Measurements from ENCODE around the gene GRIA4.
A peak's percentile ranks its signal among the peaks of the same experiment; 100 is the strongest.

The GRIA4 gene

DNA sequence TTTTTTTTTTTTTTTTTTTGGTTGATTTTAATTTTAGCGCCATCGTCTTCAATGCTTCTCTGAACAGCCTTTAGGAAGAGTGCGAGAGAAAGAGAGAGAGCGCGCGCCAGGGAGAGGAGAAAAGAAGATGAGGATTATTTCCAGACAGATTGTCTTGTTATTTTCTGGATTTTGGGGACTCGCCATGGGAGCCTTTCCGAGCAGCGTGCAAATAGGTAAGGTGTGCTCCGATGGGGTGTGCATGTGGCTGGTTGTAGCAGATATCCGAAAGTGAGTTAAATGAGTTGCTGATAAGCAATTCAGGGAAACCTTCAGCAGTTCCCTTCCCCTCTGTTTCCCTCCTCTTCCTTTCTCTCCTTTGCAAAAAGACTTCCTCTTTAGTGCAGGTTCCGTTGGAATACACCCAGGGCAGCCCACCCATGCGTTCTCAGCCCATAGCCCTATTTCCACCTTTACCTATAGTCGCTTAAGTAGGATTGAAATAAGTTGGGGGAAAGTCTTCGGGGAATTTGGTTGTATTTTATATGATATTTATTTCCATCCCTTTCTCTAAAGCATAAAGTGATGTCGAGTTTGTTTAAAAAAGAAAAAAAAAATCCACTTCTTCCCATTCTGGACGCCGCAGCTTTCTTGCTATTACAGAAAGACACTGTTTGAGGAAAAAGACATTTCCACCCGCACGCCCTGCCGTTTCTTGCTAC lies 1.1 kb downstream of the GRIA4 start:
- TF ChIP-seq, protein P1, sequence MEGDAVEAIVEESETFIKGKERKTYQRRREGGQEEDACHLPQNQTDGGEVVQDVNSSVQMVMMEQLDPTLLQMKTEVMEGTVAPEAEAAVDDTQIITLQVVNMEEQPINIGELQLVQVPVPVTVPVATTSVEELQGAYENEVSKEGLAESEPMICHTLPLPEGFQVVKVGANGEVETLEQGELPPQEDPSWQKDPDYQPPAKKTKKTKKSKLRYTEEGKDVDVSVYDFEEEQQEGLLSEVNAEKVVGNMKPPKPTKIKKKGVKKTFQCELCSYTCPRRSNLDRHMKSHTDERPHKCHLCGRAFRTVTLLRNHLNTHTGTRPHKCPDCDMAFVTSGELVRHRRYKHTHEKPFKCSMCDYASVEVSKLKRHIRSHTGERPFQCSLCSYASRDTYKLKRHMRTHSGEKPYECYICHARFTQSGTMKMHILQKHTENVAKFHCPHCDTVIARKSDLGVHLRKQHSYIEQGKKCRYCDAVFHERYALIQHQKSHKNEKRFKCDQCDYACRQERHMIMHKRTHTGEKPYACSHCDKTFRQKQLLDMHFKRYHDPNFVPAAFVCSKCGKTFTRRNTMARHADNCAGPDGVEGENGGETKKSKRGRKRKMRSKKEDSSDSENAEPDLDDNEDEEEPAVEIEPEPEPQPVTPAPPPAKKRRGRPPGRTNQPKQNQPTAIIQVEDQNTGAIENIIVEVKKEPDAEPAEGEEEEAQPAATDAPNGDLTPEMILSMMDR (IDR thresholded peaks at IDR 0.05; ENCODE audit: low read depth, low read length): no peak
- DNase-seq: no peak
- Histone ChIP-seq H3K9me3 (no peaks in the 10 kb centered on the region), H3K27me3 (no peaks in the 10 kb centered on the region), H3K36me3 (no peaks in the 10 kb centered on the region), H3K4me1 (no peaks in the 10 kb centered on the region), H3K4me3 (ENCODE audit: low read depth, low read length) (peak overlapping the region; percentile 81)

DNA sequence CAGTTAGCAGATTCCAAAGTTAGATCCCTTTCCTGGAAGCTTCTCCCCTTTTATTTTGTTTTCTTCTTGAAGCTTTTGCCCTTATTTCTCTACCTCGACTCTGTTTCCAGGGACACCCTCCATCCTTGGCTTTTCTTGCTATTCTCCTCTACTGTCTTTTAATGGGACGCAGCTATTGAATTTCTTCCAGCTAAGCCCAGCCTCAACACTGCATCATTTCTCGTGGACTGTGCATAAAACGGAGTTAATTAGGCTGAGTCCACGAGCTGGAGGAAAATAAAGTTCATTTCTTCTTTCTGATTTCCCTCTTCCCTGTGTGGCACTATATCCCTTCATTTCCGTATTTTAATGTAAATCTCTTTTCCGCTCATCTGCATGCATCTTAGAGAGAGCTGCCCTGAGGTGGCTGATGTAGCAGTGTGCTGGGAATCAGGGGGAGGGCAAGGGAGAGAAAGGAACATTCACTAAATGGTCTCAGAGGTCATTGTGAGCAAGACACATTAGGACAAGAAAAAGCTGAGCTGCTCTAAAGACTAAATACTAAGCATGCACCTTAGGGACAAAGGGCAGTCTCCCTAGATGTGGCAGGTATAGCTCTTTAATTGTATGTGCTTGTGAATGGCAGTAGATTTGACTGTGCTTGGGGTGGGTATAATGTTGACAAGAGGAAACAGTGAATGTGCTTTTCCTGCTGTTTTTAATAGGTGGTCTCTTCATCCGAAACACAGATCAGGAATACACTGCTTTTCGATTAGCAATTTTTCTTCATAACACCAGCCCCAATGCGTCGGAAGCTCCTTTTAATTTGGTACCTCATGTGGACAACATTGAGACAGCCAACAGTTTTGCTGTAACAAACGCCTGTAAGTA lies 1.9 kb downstream of the GRIA4 start:
- H3K4me3 ChIP-seq (ENCODE audit: low read depth, low read length): peak overlapping the region; percentile 81
- TF ChIP-seq, protein P1 (IDR thresholded peaks at IDR 0.05; ENCODE audit: low read depth, low read length): no peak
- H3K4me1 ChIP-seq: no peaks in the 10 kb centered on the region
- DNase-seq: no peak
- H3K36me3 ChIP-seq: no peaks in the 10 kb centered on the region
- H3K9me3 ChIP-seq: no peaks in the 10 kb centered on the region
- H3K27me3 ChIP-seq: no peaks in the 10 kb centered on the region

DNA sequence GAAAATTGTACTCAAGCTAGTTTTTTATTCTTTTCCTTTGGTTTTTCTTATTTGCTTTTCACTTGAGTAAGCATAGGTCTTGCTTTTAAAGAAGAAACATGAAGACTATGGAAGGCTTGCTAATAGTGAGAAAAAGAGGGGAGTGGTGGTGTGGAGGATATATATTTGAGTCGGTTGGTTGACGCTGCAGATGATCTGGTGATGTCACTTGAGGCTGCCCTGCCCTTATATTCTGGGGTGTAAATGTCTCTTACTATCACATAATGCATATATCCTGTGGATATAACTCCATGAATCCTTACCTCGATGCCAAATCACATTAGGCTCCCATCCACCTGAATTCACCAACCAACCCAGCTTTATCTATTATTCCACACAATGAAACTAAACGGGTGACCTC lies 2.9 kb downstream of the GRIA4 start:
- no peak for DNase-seq
- Histone ChIP-seq H3K9me3 (no peaks in the 10 kb centered on the region), H3K27me3 (no peaks in the 10 kb centered on the region), H3K36me3 (no peaks in the 10 kb centered on the region), H3K4me1 (peaks cover 6% of the 10 kb centered on the region), H3K4me3 (ENCODE audit: low read depth, low read length) (peak overlapping the region; percentile 81)
- TF ChIP-seq, protein P1 (IDR thresholded peaks at IDR 0.05; ENCODE audit: low read depth, low read length): no peak

DNA sequence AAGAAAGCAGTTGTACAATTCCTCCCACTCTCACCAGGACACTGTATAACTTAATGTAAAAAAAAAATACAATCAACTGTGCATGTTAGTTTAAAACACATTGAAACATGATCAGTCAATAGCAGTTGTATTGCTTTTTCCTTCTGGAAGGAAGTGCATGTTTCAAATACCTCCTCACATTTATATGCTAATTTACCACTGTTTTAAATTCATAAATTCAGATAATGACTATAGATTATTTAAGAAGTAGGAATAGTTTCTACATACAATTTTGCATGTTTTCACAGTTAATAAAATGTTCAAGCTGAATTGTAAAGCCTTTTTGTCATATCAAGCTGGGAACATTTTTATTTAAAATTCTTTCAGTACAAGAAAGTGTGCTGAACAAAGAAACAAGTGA lies 3.3 kb downstream of the GRIA4 start:
- Histone ChIP-seq H3K27me3 (no peaks in the 10 kb centered on the region), H3K4me3 (ENCODE audit: low read depth, low read length) (peak overlapping the region; percentile 81), H3K36me3 (no peaks in the 10 kb centered on the region), H3K4me1 (peaks cover 7% of the 10 kb centered on the region), H3K9me3 (no peaks in the 10 kb centered on the region)
- no peak for DNase-seq
- TF ChIP-seq, protein P1 (IDR thresholded peaks at IDR 0.05; ENCODE audit: low read depth, low read length): no peak

DNA sequence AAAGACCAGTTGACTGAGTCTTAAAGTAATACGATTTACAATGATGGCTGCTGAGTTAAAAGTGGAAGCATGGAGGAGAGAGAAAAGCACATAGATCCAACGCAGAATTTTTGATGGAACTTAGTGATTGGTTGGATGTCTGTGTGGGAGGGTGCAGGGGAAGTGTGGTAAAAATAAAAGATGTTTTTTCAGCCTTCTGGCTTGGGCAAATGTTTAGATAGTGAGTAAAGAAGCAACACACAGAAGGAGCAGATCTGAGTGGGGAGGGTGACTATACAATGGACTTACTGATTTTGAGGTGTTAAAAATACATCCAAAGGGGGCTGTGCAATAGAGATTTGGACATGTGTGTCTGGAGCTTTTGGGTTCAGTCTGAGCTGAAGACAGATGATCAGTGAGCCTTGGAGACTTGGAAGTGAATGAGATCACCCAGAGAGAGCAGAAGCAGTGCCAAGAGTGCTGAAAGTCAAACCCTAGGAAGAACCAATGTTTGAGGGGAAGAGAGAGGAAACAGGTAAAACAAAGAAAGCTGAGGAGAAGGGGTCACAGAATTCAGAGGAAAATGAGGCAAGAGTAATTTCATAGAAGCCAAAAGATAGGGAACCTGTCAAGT lies 8.6 kb downstream of the GRIA4 start:
- H3K9me3 ChIP-seq: no peaks in the 10 kb centered on the region
- H3K4me3 ChIP-seq (ENCODE audit: low read depth, low read length): no peak overlapping the region
- H3K4me1 ChIP-seq: peaks cover 10% of the 10 kb centered on the region
- DNase-seq: no peak
- TF ChIP-seq, protein P1 (IDR thresholded peaks at IDR 0.05; ENCODE audit: low read depth, low read length): no peak
- H3K36me3 ChIP-seq: peaks cover 6% of the 10 kb centered on the region
- H3K27me3 ChIP-seq: no peaks in the 10 kb centered on the region

All from BE2C (cell line).